Measurements from ENCODE around the gene NDST1. TPM values are rescaled to one million over a fixed set of nuclear protein-coding genes. Genes with fewer than 3 reads are reported as not detected.

Gene NDST1
- total RNA-seq, 1 experiment from 2014 or later, result 68.9 TPM

DNA sequence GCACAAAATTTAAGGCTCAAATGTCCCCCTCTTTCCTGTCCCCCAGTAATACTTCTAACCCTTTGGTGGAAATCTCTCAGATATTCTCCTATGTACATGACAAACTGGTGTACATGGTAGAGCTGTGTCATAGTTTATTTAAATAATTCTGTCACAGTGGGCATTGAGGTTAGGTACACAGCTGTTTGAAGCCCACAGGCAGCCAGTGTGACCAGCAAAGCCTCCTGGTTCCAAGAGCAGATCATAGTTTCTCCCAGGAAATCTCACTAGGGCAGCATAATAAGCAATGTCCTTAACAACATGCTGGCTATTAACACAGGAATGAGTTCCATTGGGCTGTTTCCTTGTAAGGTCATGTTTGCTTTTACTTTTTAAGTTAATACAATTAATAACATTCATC is 63.9 kb downstream of the NDST1 start:
- Mint-ChIP-seq H3K4me3 (ENCODE audit: unreplicated experiment) (no peak overlapping the region), H3K9me3 (ENCODE audit: unreplicated experiment) (no peaks in the 10 kb centered on the region)

DNA sequence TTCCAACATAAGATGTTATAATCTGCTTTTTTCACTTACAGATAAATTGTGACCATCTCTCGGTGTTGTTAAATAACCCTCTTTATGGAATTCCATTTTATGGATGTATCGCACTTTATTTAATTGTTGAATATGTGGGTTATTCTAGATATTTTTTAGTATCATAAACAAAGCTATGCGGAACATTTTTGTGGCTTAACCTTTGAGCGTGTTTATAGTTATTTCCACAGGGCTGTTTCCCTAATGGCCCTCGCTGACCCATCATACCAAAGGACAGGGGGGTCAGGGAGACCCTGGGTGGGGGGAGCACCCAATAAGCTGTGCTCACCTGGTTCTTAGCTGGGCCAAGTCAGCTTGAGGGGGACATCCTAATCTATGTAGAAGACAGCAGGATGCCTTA is 65.3 kb downstream of the NDST1 start:
- TF ChIP-seq, protein P1, sequence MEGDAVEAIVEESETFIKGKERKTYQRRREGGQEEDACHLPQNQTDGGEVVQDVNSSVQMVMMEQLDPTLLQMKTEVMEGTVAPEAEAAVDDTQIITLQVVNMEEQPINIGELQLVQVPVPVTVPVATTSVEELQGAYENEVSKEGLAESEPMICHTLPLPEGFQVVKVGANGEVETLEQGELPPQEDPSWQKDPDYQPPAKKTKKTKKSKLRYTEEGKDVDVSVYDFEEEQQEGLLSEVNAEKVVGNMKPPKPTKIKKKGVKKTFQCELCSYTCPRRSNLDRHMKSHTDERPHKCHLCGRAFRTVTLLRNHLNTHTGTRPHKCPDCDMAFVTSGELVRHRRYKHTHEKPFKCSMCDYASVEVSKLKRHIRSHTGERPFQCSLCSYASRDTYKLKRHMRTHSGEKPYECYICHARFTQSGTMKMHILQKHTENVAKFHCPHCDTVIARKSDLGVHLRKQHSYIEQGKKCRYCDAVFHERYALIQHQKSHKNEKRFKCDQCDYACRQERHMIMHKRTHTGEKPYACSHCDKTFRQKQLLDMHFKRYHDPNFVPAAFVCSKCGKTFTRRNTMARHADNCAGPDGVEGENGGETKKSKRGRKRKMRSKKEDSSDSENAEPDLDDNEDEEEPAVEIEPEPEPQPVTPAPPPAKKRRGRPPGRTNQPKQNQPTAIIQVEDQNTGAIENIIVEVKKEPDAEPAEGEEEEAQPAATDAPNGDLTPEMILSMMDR (IDR thresholded peaks at IDR 0.05; ENCODE audit: unreplicated experiment), result no peak
- intact Hi-C loops (cut with micrococcal nuclease), result no loop called here
- Mint-ChIP-seq H3K36me3 (ENCODE audit: insufficient read depth, unreplicated experiment) (peaks cover 6% of the 10 kb centered on the region), H3K4me3 (ENCODE audit: unreplicated experiment) (no peak overlapping the region), H3K27me3 (ENCODE audit: insufficient read depth, unreplicated experiment) (no peaks in the 10 kb centered on the region), H3K4me1 (ENCODE audit: insufficient read depth, unreplicated experiment) (no peaks in the 10 kb centered on the region), H3K27ac (ENCODE audit: low read depth, unreplicated experiment) (no peak overlapping the region), H3K9me3 (ENCODE audit: unreplicated experiment) (no peaks in the 10 kb centered on the region)
- DNase-seq (ENCODE audit: unreplicated experiment), result no peak
- ChIA-PET CTCF (interaction anchor here (0.7 to 3.0 kb wide), 7 partner anchors 9 to 665 kb away, joined by 3 to 22 read pairs (median 4); partner anchors contain the start of gene RBM22), POLR2A (no interaction called here)
- BruUV-seq (replicated peaks), result no TSS peak

More for the DNA sequence above, 63.9 kb downstream of the NDST1 start:
- DNase-seq (ENCODE audit: unreplicated experiment), result no peak
- Mint-ChIP-seq H3K27me3 (ENCODE audit: insufficient read depth, unreplicated experiment) (no peaks in the 10 kb centered on the region), H3K27ac (ENCODE audit: low read depth, unreplicated experiment) (no peak overlapping the region), H3K4me1 (ENCODE audit: insufficient read depth, unreplicated experiment) (peaks cover 7% of the 10 kb centered on the region), H3K36me3 (ENCODE audit: insufficient read depth, unreplicated experiment) (peaks cover 6% of the 10 kb centered on the region)
- TF ChIP-seq, protein P1 (IDR thresholded peaks at IDR 0.05; ENCODE audit: unreplicated experiment), result no peak
- no TSS peak for BruUV-seq (replicated peaks)
- intact Hi-C loops (cut with micrococcal nuclease), result no loop called here
- POLR2A ChIA-PET, result interaction anchor here (1.2 kb wide), 1 partner anchor 129 kb away, joined by 3 read pairs; the partner anchor contains the start of gene RBM22
- CTCF ChIA-PET, result interaction anchor here (0.8 kb wide), 1 partner anchor 84 kb away, joined by 3 read pairs; no protein-coding TSS in a partner anchor

DNA sequence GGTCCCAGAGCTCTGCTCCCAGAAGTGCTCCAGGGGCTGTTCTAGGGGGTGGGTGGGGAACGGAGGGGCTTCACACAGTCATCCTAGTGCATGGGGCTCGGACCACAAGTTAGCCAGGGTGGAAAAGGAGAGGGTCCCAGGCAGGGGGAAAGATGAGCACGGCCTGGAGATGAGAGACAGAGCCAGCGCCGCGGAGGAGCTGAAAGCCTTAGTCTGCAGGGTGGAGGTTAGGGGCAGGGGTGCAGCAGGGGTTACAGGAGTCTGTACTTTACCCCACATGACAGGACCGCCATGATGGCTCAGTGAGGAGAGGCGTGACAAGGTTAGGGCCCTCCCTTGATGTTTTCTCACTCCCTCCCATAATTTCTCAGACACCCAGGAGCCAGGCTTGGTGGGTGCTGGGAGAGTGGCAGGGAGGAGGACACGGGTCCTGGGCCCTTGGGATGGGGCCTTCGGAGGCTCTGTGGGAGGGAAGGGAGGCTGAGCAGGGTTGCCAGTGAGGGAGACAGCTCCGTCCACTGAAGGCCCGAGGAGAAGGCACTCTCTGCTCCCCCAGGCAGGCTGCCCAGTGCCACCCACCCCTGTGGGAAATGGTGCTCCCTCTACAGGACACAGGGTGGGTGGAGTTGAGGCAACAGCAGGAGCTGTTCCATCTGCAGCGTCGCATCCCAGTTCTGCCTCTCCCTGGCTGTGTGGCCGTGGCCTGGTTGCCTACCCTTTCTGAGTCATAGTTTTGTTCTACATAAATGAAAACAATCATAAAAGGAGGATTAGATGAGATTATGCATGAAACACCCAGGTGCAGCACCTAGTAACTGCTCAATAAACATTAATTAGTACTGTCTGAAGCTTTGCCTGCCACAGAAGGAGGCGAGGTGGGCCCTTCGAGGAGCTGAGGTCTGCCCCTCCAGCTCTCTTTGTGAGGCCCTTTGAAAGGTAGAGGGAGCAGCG is 66.2 kb downstream of the NDST1 start:
- POLR2A ChIA-PET, result no interaction called here

More for the DNA sequence above, 66.2 kb downstream of the NDST1 start:
- Mint-ChIP-seq H3K4me3 (ENCODE audit: unreplicated experiment) (no peak overlapping the region), H3K27me3 (ENCODE audit: insufficient read depth, unreplicated experiment) (no peaks in the 10 kb centered on the region), H3K9me3 (ENCODE audit: unreplicated experiment) (no peaks in the 10 kb centered on the region), H3K36me3 (ENCODE audit: insufficient read depth, unreplicated experiment) (peaks cover 6% of the 10 kb centered on the region), H3K4me1 (ENCODE audit: insufficient read depth, unreplicated experiment) (no peaks in the 10 kb centered on the region), H3K27ac (ENCODE audit: low read depth, unreplicated experiment) (no peak overlapping the region)
- intact Hi-C loops (cut with micrococcal nuclease), result no loop called here
- DNase-seq (ENCODE audit: unreplicated experiment), result no peak
- CTCF ChIA-PET, result interaction anchor here (0.5 to 3.0 kb wide), 10 partner anchors 10 to 665 kb away, joined by 3 to 22 read pairs (median 4); partner anchors contain the start of genes RBM22 and RPS14
- no TSS peak for BruUV-seq (replicated peaks)
- TF ChIP-seq, protein P1 (IDR thresholded peaks at IDR 0.05; ENCODE audit: unreplicated experiment), result no peak
